ENCODE measurements around the gene CDC14C.

DNA sequence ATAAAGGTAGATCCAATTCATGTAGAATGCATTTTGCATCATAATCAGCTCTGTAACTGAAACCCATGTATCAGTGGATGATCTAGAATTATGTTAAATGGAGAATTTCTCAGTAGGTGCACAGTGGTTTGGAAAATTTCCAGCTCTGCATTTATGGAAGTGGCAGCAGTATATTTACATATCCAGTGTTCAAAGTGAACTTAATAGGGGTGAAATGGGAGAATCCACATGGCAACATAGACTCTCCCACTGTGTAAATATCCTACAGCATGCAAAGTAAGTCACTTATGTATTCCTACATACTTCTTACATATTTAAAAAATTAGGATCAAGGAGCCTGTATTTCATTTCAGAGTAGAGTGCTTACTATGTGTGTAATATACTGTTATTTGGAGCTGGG, 35.3 kb downstream of the CDC14C start:
- TF ChIP-seq, protein P1, sequence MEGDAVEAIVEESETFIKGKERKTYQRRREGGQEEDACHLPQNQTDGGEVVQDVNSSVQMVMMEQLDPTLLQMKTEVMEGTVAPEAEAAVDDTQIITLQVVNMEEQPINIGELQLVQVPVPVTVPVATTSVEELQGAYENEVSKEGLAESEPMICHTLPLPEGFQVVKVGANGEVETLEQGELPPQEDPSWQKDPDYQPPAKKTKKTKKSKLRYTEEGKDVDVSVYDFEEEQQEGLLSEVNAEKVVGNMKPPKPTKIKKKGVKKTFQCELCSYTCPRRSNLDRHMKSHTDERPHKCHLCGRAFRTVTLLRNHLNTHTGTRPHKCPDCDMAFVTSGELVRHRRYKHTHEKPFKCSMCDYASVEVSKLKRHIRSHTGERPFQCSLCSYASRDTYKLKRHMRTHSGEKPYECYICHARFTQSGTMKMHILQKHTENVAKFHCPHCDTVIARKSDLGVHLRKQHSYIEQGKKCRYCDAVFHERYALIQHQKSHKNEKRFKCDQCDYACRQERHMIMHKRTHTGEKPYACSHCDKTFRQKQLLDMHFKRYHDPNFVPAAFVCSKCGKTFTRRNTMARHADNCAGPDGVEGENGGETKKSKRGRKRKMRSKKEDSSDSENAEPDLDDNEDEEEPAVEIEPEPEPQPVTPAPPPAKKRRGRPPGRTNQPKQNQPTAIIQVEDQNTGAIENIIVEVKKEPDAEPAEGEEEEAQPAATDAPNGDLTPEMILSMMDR (IDR thresholded peaks at IDR 0.05): no peak
- no peak for TF ChIP-seq ZFX (IDR thresholded peaks at IDR 0.05; ENCODE audit: borderline replicate concordance)

Measured in 22Rv1 (cell line).